Measurements from ENCODE around the gene ARL4D.

ARL4D gene

DNA sequence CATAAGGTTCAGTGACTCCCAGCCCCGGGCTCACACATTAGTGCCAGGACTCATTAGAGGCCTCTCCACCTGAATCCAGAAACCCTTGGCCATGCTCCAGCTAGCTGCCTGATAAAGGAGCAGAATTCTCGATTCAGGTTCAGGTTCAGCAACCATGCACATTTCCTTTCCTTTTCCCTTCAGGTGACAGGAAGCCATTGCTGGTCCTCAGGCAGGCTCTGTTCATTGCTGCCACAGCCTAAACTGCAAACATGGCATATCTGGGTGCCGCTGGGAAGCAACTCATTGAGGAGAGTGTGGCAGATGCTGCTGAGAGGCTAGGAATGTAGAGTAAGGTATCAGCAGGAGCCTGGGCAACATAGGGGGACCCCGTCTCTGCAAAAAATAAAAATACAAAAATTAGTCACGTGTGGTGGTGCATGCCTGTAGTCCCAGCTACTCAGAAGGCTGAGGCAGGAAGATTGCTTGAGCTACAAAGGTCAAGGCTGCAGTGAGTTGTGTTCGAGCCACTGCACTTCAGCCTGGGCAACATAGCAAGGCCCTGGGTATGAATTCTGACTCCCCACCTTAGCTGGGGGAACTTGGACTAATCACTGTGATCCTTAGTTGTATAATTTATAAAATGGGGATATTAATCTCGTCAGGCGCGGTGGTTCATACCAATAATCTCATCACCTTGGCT lies 28.7 kb downstream of the ARL4D start:
- no peak for DNase-seq (ENCODE audit: low read depth in 3 of 3)

- no peak for DNase-seq (ENCODE audit: low read depth in 3 of 3)
Measured at GRCh38 chr17:43428524-43428923, 29.7 kb downstream of the ARL4D start.

- DNase-seq (ENCODE audit: low read depth in 3 of 3): no peak
Measured at GRCh38 chr17:43430936-43431713, 32.3 kb downstream of the ARL4D start.

DNA sequence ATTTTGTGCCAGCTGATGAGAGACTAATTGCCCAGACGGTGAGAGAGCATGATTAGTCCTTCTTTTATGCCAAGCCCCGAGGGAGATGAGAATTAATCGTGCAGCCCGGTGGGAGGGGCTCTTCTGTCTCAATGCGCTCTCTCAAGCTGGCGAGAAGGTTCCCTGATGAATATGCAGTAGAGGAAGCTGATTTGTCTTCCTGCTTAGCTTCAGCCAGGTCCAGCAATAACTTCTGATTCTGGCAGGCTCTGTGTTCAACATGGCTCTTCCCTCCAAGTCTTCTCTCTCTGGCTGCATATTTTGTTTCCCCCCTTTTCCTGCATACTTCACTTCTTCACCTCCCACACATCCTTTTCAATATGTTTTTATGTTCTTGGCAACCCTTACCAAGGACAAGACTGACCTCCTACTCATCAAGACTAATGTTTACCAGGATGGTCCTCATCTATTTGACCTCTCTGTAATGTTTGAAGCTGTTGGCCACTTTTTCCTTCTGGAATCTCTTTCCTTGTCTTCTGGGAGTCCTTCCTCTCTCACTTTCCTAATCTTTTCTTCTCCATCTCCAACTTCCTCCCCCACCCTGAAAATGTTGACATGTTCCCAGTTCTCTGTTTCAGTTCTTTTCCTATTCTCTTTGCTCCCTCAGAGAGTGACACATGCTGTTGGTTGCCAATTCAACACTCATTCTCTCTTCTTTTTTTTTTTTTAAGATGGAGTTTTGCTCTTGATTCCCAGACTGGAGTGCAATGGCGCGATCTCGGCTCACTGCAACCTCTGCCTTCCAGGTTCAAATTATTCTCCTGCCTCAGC lies 33.1 kb downstream of the ARL4D start:
- no peak for DNase-seq (ENCODE audit: low read depth in 3 of 3)

- DNase-seq (ENCODE audit: low read depth in 3 of 3): no peak
Measured at GRCh38 chr17:43434902-43435319, 36.1 kb downstream of the ARL4D start.

GRCh38 chr17:43437756-43438155 lies 39.0 kb downstream of the ARL4D start:
- DNase-seq (ENCODE audit: low read depth in 3 of 3): no peak

DNA sequence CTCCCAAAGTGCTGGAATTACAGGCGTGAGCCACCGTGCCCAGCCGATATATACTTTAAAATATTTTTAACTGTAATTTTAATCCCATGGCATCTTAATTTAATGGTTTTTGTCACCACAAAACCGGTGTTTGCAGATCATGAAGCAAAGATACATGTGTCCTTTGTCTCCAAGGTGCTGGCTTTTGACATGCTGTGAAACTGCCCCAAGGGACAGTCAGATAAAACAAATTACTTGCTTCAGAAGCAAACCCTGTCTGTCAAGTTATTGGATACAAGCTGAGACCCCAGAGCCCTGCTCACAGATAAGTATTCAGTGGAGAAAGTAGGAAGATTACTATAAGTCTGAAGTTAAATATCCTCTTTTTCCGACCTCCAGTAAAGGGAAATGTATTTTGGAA lies 39.8 kb downstream of the ARL4D start:
- no peak for DNase-seq (ENCODE audit: low read depth in 3 of 3)

DNA sequence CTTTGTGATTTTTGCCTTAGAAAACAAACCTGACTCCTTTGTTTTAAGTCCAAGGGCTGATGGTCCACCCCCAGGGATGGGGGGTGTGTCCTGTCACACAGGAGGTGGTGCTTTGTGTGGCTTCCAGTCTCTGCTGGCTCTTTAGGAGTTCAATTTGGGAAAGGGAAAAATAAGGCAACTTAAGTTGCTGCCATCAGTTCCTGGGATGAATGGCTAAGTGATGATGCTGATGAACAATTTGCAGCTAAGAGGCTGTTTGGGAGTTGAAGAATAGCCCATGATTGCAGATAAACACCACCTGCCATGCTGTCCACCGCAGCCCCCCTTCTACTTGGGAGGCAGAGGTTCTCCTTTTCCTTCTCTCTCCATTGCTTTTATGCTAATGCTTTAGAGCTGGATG lies 40.2 kb downstream of the ARL4D start:
- DNase-seq (ENCODE audit: low read depth in 3 of 3): no peak

DNA sequence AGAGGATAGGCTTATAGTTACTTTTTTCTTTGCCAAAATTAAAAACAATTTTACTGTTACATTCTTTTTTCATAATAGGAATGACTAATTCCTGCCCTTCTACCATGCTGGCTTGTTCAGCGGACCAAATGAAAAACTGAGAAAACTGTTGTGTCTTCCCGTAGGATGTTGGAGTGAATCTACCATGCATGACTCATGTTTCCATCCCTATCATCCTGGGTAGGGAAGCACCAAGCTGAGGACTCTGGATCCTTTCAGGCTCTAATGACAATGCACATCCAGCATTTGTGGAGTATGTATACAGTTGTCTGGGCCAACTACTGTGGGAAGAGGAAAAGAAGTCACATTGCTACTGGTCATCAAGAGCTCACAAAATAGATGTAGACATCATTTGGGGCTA lies 43.9 kb downstream of the ARL4D start:
- DNase-seq (ENCODE audit: low read depth in 3 of 3): no peak

GRCh38 chr17:43443381-43443780 lies 44.6 kb downstream of the ARL4D start:
- no peak for DNase-seq (ENCODE audit: low read depth in 3 of 3)

DNA sequence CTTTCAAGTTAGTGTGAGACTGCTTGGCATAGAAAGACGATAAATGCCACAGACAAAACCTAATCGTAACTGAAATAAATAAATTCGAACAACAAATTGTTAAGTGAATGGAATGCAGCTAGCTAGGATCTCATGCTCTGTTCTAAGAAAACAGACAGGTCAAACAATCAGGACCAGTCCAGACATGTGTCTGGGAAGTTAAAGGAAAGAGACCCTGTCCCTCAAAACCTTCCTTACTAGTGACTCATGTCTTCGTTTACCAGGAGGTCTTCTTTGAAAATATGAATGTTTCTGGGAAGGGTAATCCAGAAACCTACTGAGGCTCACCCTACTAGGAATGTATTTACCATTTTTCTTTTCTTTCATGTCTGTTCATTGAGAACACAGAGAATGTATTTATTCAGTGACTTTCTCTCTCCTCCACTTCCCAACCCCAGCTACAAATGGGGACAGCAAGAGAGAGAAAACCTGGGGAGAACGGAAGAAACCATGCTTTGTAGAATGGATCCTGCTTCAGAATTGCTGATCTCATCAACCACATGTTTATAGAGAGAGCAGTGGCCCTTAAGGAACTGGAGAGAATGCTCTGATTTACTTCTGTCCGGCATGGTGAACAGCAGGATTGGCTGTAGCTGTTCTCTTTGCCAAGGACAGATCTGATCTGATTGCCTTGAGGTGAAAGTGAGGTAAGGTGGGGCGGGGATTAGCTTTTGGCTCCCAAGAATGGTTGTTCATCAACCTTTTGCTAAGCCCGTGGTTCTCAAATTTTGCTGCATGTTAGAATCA lies 45.6 kb downstream of the ARL4D start:
- DNase-seq (ENCODE audit: low read depth in 3 of 3): no peak

GRCh38 chr17:43445009-43445589 lies 46.3 kb downstream of the ARL4D start:
- no peak for DNase-seq (ENCODE audit: low read depth in 3 of 3)

- no peak for DNase-seq (ENCODE audit: low read depth in 3 of 3)
Measured at GRCh38 chr17:43446773-43447172, 48.0 kb downstream of the ARL4D start.

GRCh38 chr17:43448720-43449469 lies 50.1 kb downstream of the ARL4D start:
- no peak for DNase-seq (ENCODE audit: low read depth in 3 of 3)

DNA sequence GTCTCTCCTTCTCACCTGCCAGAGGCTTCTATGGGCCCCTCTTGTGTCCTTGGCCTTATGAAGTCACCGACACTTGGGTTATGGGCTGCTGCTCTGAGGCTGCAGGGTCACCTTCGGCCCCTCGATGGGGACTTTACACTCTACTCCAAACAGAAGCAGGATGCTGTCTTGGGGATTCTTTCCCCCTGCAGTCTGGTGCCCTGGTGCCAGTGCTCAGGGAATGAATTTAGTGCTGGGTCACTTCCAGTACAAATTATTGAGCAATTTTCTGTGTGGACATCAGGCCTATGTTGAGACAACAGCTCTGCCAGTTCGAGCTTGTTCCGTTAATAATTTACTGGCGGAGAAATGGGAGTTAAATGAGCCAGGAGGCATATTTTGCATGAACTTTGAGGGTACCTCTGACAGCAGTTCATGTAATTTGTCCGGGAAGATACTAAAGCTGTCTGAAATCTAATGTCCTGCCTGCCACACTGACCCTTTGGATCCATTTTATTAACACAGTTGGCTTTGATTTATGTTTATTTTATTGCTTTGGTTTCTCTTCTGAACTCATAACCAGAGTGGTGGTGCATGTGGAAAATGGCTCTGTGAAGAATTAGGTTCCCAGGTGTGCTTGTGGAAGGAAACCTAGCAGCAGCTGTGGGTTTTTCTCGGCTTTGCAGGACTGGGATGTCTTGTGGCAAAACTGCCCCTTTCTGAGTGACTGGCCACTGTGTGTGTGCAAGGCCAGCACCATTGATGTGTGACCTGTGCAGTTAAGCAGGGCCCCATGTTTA lies 50.9 kb downstream of the ARL4D start:
- DNase-seq (ENCODE audit: low read depth in 3 of 3): no peak

Data from stimulated activated CD4-positive, alpha-beta T cell treated with anti-CD3 and anti-CD28 coated beads, TNF-alpha, amount 100 ng/mL, for 48 hours (primary cell).